GM19023 (cell line): ENCODE data around the gene MMP14.

ENCODE experiments used
- ATAC-seq: cut with Tn5 transposase; IDR thresholded peaks from one replicate; pipeline ENCODE4 v1.9.1; 2021; ENCODE audit warnings: mild to moderate bottlenecking, moderate library complexity; ENCODE audit not compliant: unreplicated experiment

MMP14 gene

GRCh38 chr14:22813145-22813544 is 23.2 kb upstream of the MMP14 start:
- no peak for ATAC-seq

DNA sequence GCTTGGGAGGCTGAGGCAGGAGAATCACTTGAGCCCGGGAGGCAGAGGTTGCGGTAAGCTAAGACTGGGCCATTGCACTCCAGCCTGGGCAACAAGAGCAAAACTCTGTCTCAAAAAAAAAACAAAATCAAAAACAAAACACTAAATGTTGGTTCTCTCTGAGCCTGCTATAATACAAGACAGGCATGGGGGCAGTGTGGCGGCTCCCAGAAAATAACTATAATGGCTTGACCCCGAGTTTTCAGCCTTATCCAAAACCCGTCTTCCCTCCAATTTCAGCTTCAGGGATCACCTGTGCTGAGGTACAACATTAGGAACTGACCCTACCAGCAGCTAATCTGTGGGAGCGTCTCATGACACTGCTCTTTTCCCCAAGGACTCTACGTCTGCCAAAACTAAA is 22.0 kb upstream of the MMP14 start:
- no peak for ATAC-seq

- ATAC-seq, result peak; percentile 18
Observed at GRCh38 chr14:22814941-22815713, 21.3 kb upstream of the MMP14 start, which contains the start of gene SLC7A7. SLC7A7 (minus strand) TSS chr14:22815435; CDS start chr14:22813398, 2,037 bp downstream.

GRCh38 chr14:22819151-22819988 is 17.0 kb upstream of the MMP14 start:
- ATAC-seq, result no peak

DNA sequence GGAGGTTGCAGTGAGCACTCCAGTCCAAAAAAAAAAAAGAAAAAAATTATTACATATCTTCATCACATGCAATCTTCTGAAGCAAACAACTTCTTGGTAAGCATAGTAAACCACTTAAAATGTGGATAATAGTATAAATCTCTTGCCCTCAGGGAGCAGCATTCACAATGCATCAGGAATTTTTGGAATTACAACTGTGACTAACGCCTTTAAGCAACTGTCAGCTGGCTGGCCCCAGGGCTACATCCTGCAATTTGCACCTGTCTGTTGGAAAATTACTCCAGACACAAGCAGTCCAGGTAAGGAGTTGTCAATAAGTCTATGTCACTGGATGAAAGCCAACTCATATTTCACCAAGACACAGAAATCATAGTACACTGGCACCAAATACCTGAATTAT is 15.7 kb upstream of the MMP14 start:
- ATAC-seq, result no peak

- ATAC-seq, result no peak
Observed at GRCh38 chr14:22821193-22822015, 15.0 kb upstream of the MMP14 start.

- no peak for ATAC-seq
Observed at GRCh38 chr14:22822016-22822570, 14.3 kb upstream of the MMP14 start.

DNA sequence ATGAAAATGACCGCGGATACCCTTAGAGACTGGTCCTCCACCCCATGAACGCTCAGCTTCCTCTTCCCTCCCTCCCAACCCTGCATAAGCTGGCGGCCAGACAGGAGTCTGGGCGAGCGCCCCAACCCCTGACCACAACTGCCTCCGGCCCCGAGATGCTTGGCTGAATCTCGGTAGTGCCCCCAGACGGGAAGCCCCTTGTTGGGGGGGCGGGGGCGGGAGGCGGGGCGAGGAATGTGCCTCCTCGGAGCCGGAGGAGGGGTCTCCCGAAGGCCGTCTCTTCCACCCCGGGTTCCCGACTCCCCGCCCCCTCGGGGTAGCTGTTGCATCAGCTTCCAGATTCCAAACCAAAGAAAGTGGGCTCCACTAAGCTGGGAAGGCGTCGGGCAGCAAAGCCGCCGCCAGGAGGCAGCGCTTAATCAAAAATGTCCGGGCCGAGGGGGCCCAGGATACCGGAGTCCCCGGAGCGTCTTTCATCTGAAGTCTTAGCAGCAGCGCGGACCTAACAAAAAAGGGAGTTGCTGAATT is 13.8 kb upstream of the MMP14 start:
- ATAC-seq, result peak; percentile 44

DNA sequence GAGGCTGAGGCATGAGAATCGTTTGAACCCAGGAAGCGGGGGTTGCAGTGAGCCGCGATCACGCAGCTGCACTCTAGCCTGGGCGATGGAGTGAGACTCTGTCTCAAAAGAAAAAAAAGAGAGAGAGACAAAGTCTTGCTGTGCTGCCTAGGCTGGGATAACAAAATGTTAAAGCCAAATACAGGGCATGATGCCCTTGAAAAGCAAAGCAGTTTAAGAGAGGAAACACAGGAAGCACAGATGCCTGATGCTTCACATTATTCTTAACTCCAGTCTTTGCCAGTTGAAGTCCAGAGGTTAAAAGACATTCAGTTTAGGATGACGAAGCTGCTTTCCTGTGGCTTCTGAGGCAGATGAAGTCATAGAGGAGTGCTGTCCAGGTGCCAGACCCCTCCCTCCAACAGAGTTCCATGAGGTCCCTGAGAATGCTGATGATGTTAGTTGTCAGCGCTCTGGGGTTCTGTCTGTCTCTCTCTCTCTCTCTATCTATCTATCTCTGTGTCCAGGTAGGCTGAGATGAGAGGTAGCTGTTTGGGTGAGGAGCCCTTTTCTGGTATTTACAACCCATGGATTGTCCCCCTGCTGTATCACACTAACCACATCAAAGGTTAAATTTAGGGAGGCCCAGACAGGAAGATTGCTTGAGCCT is 11.6 kb upstream of the MMP14 start:
- no peak for ATAC-seq

DNA sequence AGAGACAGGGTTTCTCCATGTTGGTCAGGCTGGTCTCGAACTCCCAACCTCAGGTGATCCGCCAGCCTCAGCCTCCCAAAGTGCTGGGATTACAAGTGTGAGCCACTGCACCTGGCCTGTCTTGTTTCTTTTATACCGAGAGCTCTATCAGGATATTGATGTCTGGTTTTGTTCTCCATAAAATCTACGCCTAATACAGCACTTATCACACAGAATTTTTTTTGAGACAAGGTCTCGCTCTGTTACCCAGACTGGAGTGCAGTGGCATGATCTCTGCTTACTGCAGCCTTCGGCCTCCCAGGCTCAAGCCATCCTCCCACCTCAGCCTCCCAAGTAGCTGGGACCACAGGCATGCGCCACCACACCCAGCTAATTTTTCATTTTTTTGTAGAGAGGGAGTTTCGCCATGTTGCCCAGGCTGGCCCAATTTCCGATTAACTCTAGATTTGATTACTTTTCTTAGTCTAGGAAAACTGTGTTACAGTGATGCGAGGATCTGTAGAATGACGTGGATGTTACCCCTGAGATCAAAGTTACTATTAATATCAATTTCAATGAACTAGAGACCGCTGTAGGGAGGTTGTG is 7.2 kb upstream of the MMP14 start:
- ATAC-seq, result peak; percentile 6

DNA sequence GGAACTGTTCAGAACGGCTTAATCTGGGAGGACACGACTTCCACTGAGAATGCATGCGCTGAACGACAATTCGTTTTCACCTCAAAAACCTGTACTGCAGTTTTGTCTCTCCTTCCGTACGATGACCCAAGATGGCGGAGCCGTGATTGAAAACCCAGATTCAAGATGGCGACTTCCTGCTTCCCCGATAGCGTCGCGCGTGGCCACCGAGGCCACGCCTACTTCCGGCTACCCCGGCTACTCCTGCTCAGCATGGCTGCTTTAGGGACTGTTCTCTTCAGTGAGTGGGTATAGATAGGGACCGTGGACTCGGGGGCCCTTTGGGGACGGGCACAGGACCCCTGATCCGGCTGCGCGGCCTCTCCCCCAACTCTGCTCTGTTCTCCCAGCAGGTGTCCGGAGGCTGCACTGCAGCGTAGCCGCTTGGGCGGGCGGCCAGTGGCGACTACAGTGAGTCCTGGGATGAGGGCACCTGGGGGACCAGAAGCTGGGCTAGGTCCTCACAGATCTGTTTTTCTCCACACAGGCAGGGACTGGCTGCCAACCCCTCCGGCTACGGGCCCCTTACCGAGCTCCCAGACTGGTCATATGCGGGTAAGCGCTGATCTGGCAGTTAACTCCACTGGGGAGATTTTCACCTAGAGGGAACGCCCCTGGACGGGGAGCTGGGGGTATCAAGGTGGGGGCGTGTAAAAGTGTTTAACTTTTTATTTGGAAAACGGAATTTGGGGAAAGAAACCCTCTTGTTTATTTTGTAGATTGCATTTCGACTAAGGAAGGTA is 6.5 kb upstream of the MMP14 start, which contains the start of gene MRPL52:
TSS of gene MRPL52 (plus strand) at position 227 of the 782 bp plus-strand sequence. CDS start at position 253, 26 bp downstream.
- ATAC-seq, result peak; percentile 91

- ATAC-seq, result no peak
Observed at GRCh38 chr14:22830443-22831010, 5.9 kb upstream of the MMP14 start.

- no peak for ATAC-seq
Observed at GRCh38 chr14:22835505-22835904, 880 bp upstream of the MMP14 start.

GRCh38 chr14:22837114-22837749 is 847 bp downstream of the MMP14 start:
- no peak for ATAC-seq

DNA sequence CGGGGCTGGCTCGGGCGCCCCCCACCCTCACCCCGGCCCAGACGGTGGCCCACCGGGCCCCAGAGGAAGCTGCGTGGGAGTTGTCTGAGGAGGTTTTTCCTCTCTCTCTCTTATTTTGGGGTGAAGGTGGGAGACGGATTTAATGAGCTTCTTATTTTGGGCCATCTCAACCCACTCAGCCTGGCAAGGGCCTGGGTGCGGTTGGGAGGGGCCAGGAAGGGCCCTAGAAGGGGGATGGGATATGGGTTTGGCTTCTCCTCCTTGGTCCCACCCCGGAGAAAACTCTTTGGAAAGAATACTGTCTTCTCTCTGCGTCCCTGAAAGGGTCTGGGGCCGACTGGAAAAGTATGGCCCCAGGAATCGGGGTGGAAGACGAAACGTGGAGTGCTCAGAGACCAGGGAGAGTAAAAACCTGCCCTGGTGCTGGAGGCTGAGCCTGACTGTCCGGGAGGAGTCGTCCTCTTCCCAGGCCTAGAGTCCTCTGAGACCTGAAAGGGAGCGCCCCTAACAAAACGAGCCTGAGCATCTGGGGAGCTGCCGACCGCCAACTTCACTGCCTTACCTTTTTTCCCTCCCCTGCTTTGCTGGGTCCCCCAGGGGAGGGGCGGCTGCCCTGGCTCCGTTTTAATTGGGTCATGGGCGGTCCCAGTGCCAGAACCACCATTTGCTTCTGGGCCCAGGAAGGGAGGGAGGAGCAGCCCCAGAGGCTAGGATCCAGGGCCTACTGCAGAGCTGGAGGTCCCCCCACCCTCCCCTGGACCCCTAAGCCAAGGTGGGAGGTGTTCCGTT is 1.6 kb downstream of the MMP14 start:
- ATAC-seq, result no peak

DNA sequence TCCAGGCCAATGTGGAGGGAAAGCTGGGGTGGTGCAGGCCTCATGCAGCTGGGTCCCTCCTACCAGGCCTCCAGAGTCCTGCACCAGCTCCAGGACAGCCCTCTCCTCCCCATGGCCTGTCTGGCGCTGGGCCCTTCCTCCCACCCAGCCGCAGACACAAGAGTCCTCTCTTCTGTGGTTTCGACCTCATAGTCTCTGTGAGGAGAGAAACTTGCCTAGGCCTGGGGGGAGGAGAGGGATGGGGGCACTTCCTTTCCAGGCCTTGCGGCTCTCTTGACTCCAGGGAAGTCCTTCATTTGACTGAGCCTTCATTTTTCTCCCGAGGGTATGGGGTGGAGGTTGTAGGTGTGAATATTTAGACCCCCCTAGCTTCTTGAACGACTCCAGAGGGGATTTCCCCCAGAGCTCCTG is 2.3 kb downstream of the MMP14 start:
- no peak for ATAC-seq

DNA sequence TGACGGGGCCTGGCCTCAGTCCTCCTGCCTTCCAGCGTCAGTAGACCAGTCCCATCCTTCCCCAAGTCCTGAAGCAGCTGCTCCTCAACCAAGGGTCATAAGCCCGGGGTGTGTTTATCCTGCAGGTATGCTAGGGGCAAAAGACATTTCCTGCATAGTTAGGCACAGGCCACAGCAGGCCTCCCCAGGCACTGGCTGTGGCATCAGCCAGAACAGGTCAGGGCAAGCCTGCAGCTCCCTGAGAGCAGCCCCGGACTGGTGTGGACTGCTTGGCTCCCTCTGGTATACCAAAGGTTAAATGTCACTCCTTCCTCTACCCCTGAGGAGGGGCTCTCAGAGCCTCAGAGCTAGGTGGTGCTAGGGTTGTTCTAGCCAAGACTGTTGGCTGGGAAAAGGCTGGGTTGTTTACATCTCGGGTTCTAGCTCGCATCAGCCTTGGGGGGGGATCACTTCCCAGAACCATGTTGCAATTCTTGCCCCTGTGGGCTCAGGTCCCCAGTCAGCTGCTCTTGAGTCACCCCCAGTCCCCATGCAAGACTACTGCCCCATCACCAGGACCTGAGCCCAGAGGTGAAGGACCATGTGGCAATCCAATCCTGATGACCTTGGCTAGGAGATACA is 2.9 kb downstream of the MMP14 start:
- no peak for ATAC-seq
